GM12878 (cell line): ENCODE data around the gene ADCY10. TPM values are rescaled to one million over a fixed set of nuclear protein-coding genes. Genes with fewer than 3 reads are reported as not detected.

ENCODE experiments used
- ATAC-seq: fragments of 200-7000 bp; cut with Tn5 transposase; 3 replicates; pipeline ENCODE4 v1.9.1; 2020; ENCODE audit warnings: mild to moderate bottlenecking, moderate library complexity
- BruUV-seq: library from RNA; stranded (reverse); fragments of 400-500 nt; replicated peaks from 2 replicates; lab custom pipeline; 2021; lab: Mats Ljungman, UMichigan
- CTCF ChIA-PET: fragments of 300-600 bp; sonication (Branson Sonifier 250); formaldehyde crosslinking; extraction: SDS; loops from one replicate; lab custom pipeline; 2021; ENCODE audit warnings: inconsistent platforms; lab: Yijun Ruan, JAX
- POLR2A ChIA-PET: fragments of 350-600 bp; formaldehyde crosslinking; extraction: SDS; loops from one replicate; lab custom pipeline; 2021; ENCODE audit warnings: inconsistent platforms; lab: Charles Lee
- RAD21 ChIA-PET: fragments of 300-600 bp; sonication (Branson Sonifier 250); formaldehyde crosslinking; loops from one replicate; lab custom pipeline; 2023; ENCODE audit warnings: antibody characterized with exemption; ENCODE audit not compliant: unreplicated experiment; lab: Charles Lee
- SMC1A ChIA-PET: fragments of 300-600 bp; sonication (Branson Sonifier 250); formaldehyde crosslinking; loops from one replicate; lab custom pipeline; 2023; ENCODE audit not compliant: unreplicated experiment, uncharacterized antibody; lab: Charles Lee
- DNase-seq: peaks from one replicate; pipeline ENCODE4 v3.0.0-alpha.2; 2011; ENCODE audit warnings: low read depth, low spot score
- FAIRE-seq: peaks from 3 replicates; lab custom pipeline; 2011; peaks lifted over from hg19 to GRCh38; lab: Jason Lieb, UNC
- H2AFZ ChIP-seq: 2 replicates; pipeline ENCODE4 v1.6.0; 2011; ENCODE audit warnings: low read depth, low read length, control low read depth; ENCODE audit not compliant: control insufficient read depth
- H3K27ac ChIP-seq: 2 replicates; pipeline ENCODE4 v1.5.1; 2011; ENCODE audit warnings: control low read depth; ENCODE audit not compliant: control insufficient read depth, insufficient read depth
- H3K27me3 ChIP-seq, 2 experiments: replicated peaks in 1 of 2; 2 replicates each; pipeline versions ENCODE4 v1.6.0 to v1.6.1; 2011; ENCODE audit warnings: low read length in 1 of 2; ENCODE audit not compliant: control insufficient read depth in 2 of 2, insufficient read depth in 2 of 2
- H3K36me3 ChIP-seq, 2 experiments: 2 replicates each; pipeline ENCODE4 v1.5.1; 2011; ENCODE audit warnings: low read length in 1 of 2; ENCODE audit not compliant: control insufficient read depth in 2 of 2, insufficient read depth in 2 of 2
- H3K4me1 ChIP-seq: 2 replicates; pipeline ENCODE4 v1.6.1; 2011; ENCODE audit warnings: mild to moderate bottlenecking, low read length, moderate library complexity, mixed read lengths; ENCODE audit not compliant: control insufficient read depth, insufficient read depth
- H3K4me2 ChIP-seq: 2 replicates; pipeline ENCODE4 v1.6.0; 2011; ENCODE audit warnings: control low read depth; ENCODE audit not compliant: control insufficient read depth, insufficient read depth
- H3K4me3 ChIP-seq: fragments of 200-600 bp; sonication (generic); 2 replicates; pipeline ENCODE4 v1.5.1; 2016
- H3K79me2 ChIP-seq: 2 replicates; pipeline ENCODE4 v1.6.0; 2011; ENCODE audit warnings: low read length; ENCODE audit not compliant: control insufficient read depth, insufficient read depth
- H3K9ac ChIP-seq: 2 replicates; pipeline ENCODE4 v1.8.0; 2011; ENCODE audit warnings: low read length, control low read depth, mixed read lengths; ENCODE audit not compliant: control insufficient read depth, insufficient read depth
- H3K9me3 ChIP-seq: replicated peaks from 3 replicates; pipeline ENCODE4 v1.5.1; 2011; ENCODE audit warnings: mild to moderate bottlenecking, low read length; ENCODE audit not compliant: control insufficient read depth, insufficient read depth
- H4K20me1 ChIP-seq: 2 replicates; pipeline ENCODE4 v1.6.0; 2011; ENCODE audit not compliant: control insufficient read depth, insufficient read depth
- EED ChIP-seq: sonication (generic); IDR thresholded peaks from 2 replicates; pipeline ENCODE4 v1.6.1; 2016; ENCODE audit warnings: antibody characterized with exemption, low read depth
- HDGF ChIP-seq: fragments of 450-650 bp; IDR thresholded peaks from 2 replicates; pipeline ENCODE4 v1.6.1; 2016; ENCODE audit warnings: antibody characterized with exemption
- IKZF1 ChIP-seq: fragments of 450-650 bp; conservative IDR thresholded peaks from 2 replicates; pipeline ENCODE4 v1.6.1; 2017; ENCODE audit warnings: antibody characterized with exemption, mild to moderate bottlenecking
- JUND ChIP-seq: IDR thresholded peaks from 2 replicates; pipeline ENCODE4 v1.6.1; 2012; ENCODE audit warnings: low read depth, mild to moderate bottlenecking, low read length, improper control_type of control experiment, moderate library complexity
- NRF1 ChIP-seq: conservative IDR thresholded peaks from 2 replicates; pipeline ENCODE4 v1.6.1; 2011; ENCODE audit warnings: mild to moderate bottlenecking, low read depth, low read length, improper control_type of control experiment
- PAX5 ChIP-seq: IDR thresholded peaks from 2 replicates; pipeline ENCODE4 v1.6.1; 2011; ENCODE audit warnings: low read depth, low read length, borderline replicate concordance
- POLR2AphosphoS2 ChIP-seq: IDR thresholded peaks from 2 replicates; pipeline ENCODE4 v1.6.1; 2011; ENCODE audit warnings: low read depth, mild to moderate bottlenecking, low read length, improper control_type of control experiment, moderate library complexity
- RAD21 ChIP-seq: IDR thresholded peaks from 2 replicates; pipeline ENCODE4 v1.6.1; 2011; ENCODE audit warnings: mild to moderate bottlenecking, low read depth, low read length, moderate library complexity; ENCODE audit not compliant: insufficient read depth
- TAF1 ChIP-seq: IDR thresholded peaks from 2 replicates; pipeline ENCODE4 v1.6.1; 2011; ENCODE audit warnings: mild to moderate bottlenecking, low read depth, low read length, borderline replicate concordance
- TARDBP ChIP-seq: IDR thresholded peaks from 2 replicates; pipeline ENCODE4 v1.6.1; 2016; ENCODE audit warnings: borderline replicate concordance
- YY1 ChIP-seq: IDR thresholded peaks from 2 replicates; pipeline ENCODE4 v1.6.1; 2011; ENCODE audit warnings: low read depth, mild to moderate bottlenecking, low read length
- WGBS: methylation state at CpG from one replicate; pipeline ENCODE4 v1.1.6; 2016; ENCODE audit warnings: low lambda C conversion rate; ENCODE audit not compliant: insufficient replicate concordance, insufficient coverage; ENCODE audit errors: missing lambda C conversion rate; 5-methylcytosine and 5-hydroxymethylcytosine counted together
- in situ Hi-C: fragments of 300-500 bp; cut with MboI; formaldehyde crosslinking; loops from 9 replicates; pipeline ENCODE4 v1.14.3; 2018; ENCODE audit warnings: mixed read lengths
- intact Hi-C: fragments of 100-400 bp; cut with micrococcal nuclease; formaldehyde crosslinking; loops from one replicate; pipeline ENCODE4 v1.14.2; 2022; ENCODE audit not compliant: unreplicated experiment
- polyA plus RNA-seq, 11 experiments: library from polyadenylated mRNA; depleted of rRNA in 4 of 11; unstranded in 6 of 11; stranded (reverse) in 5 of 11; fragments of >200 nt; fragmentation: Nextera tagmentation in 4 of 11; fragmentation: Illumina TruSeq in 1 of 11; extraction: Ambion mirVana in 4 of 11; extraction: Trizol in 1 of 11; gene quantifications; 1 replicate in 1 of 11; 2 replicates in 10 of 11; pipeline versions ENCODE4 v1.2.1 to v1.2.3, GENCODE V29; 2011 to 2016; ENCODE audit warnings: inconsistent platforms in 2 of 11, missing spikeins in 2 of 11, low read depth in 1 of 11
- total RNA-seq, 4 experiments: library from RNA; depleted of rRNA in 3 of 4; stranded (reverse); fragments of >200 nt in 3 of 4; fragmentation: Illumina TruSeq in 1 of 4; extraction: Trizol in 1 of 4; gene quantifications; 2 replicates each; pipeline versions ENCODE4 v1.2.1 to v1.2.3, GENCODE V29; 2013 to 2021
- TF ChIP-seq, protein P1 (sequence below): fragments of 150-350 bp; IDR thresholded peaks from 2 replicates; pipeline ENCODE4 v1.6.1; 2016; ENCODE audit warnings: low read depth, low read length
- TF ChIP-seq, protein P2 (sequence below): IDR thresholded peaks from 2 replicates; pipeline ENCODE4 v1.6.1; 2011; ENCODE audit warnings: borderline replicate concordance, low read depth, mild to moderate bottlenecking, moderate library complexity, mixed read lengths, low read length; ENCODE audit not compliant: insufficient read depth; ENCODE audit errors: extremely low read length
- TF ChIP-seq, protein P3 (sequence below): fragments of 450-650 bp; formaldehyde crosslinking; IDR thresholded peaks from 2 replicates; pipeline ENCODE4 v1.4.0; 2020; ENCODE audit warnings: mild to moderate bottlenecking, moderate library complexity
- TF ChIP-seq, protein P4 (sequence below): fragments of 450-650 bp; IDR thresholded peaks from 2 replicates; pipeline ENCODE4 v1.6.1; 2014; ENCODE audit warnings: mild to moderate bottlenecking

Gene ADCY10
- total and polyA plus RNA-seq, 10 of the 15 experiments (the other 5 are each of a cell fraction or from before 2014, with no cell fraction given) = 0.13 to 0.22 TPM; not detected in 8

DNA sequence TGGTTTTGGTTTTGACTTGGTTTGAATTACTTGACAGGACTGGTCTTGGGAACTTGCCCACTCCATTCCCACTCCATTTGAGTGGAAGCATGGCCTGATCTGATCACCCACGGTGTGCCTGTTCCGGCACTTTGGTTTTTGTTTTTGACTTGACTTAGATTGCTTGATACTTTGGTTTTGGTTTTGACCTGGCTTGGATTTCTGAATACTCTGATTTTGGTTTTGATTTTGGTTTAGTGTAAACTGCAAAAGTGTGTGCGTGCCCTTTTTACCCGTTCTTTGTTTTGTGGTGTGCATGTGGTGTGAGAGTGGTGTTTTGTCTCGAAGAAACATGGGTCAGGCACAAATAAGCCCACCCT is 50.0 kb downstream of the ADCY10 start:
- BruUV-seq = no TSS peak
- Histone ChIP-seq H3K9me3 (no peaks in the 10 kb centered on the region), H2AFZ (no peak overlapping the region), H3K9ac (no peak overlapping the region), H3K4me1 (no peaks in the 10 kb centered on the region), H3K4me3 (no peak overlapping the region), H3K4me2 (no peak overlapping the region), H3K27ac (no peak overlapping the region), H4K20me1 (no peaks in the 10 kb centered on the region)
- ATAC-seq (no peak), FAIRE-seq (no peak), DNase-seq (no peak)
- intact Hi-C loops = no loop called here
- POLR2A ChIA-PET = no interaction called here
- CTCF ChIA-PET = interaction anchor here (0.6 kb wide), 1 partner anchor 1848 kb away, joined by 5 read pairs; no protein-coding TSS in a partner anchor
- TF ChIP-seq, protein P1, sequence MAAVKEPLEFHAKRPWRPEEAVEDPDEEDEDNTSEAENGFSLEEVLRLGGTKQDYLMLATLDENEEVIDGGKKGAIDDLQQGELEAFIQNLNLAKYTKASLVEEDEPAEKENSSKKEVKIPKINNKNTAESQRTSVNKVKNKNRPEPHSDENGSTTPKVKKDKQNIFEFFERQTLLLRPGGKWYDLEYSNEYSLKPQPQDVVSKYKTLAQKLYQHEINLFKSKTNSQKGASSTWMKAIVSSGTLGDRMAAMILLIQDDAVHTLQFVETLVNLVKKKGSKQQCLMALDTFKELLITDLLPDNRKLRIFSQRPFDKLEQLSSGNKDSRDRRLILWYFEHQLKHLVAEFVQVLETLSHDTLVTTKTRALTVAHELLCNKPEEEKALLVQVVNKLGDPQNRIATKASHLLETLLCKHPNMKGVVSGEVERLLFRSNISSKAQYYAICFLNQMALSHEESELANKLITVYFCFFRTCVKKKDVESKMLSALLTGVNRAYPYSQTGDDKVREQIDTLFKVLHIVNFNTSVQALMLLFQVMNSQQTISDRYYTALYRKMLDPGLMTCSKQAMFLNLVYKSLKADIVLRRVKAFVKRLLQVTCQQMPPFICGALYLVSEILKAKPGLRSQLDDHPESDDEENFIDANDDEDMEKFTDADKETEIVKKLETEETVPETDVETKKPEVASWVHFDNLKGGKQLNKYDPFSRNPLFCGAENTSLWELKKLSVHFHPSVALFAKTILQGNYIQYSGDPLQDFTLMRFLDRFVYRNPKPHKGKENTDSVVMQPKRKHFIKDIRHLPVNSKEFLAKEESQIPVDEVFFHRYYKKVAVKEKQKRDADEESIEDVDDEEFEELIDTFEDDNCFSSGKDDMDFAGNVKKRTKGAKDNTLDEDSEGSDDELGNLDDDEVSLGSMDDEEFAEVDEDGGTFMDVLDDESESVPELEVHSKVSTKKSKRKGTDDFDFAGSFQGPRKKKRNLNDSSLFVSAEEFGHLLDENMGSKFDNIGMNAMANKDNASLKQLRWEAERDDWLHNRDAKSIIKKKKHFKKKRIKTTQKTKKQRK = no peak
- no peak for TF ChIP-seq RAD21
- TF ChIP-seq PAX5 = no peak
- no peak for TF ChIP-seq TAF1
- TF ChIP-seq, protein P2, sequence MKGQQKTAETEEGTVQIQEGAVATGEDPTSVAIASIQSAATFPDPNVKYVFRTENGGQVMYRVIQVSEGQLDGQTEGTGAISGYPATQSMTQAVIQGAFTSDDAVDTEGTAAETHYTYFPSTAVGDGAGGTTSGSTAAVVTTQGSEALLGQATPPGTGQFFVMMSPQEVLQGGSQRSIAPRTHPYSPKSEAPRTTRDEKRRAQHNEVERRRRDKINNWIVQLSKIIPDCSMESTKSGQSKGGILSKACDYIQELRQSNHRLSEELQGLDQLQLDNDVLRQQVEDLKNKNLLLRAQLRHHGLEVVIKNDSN = no peak
- TF ChIP-seq IKZF1 = no peak
- TF ChIP-seq, protein P3, sequence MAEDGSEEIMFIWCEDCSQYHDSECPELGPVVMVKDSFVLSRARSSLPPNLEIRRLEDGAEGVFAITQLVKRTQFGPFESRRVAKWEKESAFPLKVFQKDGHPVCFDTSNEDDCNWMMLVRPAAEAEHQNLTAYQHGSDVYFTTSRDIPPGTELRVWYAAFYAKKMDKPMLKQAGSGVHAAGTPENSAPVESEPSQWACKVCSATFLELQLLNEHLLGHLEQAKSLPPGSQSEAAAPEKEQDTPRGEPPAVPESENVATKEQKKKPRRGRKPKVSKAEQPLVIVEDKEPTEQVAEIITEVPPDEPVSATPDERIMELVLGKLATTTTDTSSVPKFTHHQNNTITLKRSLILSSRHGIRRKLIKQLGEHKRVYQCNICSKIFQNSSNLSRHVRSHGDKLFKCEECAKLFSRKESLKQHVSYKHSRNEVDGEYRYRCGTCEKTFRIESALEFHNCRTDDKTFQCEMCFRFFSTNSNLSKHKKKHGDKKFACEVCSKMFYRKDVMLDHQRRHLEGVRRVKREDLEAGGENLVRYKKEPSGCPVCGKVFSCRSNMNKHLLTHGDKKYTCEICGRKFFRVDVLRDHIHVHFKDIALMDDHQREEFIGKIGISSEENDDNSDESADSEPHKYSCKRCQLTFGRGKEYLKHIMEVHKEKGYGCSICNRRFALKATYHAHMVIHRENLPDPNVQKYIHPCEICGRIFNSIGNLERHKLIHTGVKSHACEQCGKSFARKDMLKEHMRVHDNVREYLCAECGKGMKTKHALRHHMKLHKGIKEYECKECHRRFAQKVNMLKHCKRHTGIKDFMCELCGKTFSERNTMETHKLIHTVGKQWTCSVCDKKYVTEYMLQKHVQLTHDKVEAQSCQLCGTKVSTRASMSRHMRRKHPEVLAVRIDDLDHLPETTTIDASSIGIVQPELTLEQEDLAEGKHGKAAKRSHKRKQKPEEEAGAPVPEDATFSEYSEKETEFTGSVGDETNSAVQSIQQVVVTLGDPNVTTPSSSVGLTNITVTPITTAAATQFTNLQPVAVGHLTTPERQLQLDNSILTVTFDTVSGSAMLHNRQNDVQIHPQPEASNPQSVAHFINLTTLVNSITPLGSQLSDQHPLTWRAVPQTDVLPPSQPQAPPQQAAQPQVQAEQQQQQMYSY (CRISPR knock-in tag) = no peak
- TF ChIP-seq HDGF = no peak
- TF ChIP-seq JUND = no peak
- no peak for TF ChIP-seq EED
- no peak for TF ChIP-seq POLR2AphosphoS2
- TF ChIP-seq YY1 = no peak
- TF ChIP-seq, protein P4, sequence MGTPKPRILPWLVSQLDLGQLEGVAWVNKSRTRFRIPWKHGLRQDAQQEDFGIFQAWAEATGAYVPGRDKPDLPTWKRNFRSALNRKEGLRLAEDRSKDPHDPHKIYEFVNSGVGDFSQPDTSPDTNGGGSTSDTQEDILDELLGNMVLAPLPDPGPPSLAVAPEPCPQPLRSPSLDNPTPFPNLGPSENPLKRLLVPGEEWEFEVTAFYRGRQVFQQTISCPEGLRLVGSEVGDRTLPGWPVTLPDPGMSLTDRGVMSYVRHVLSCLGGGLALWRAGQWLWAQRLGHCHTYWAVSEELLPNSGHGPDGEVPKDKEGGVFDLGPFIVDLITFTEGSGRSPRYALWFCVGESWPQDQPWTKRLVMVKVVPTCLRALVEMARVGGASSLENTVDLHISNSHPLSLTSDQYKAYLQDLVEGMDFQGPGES = no peak
- no peak for TF ChIP-seq NRF1
- no peak for TF ChIP-seq TARDBP
- TF ChIP-seq, all 136 proteins: peak for 0
- H3K27me3 ChIP-seq = no peaks in the 10 kb centered on the region
- H3K36me3 ChIP-seq = no peaks in the 10 kb centered on the region
- in situ Hi-C loops = no loop called here
- RAD21 ChIA-PET = no interaction called here
- SMC1A ChIA-PET = no interaction called here
- WGBS = 65% methylated on average over 5 of the region's 5 CpGs
- no peaks in the 10 kb centered on the region for H3K79me2 ChIP-seq
